GM19238 (cell line): ENCODE results near the gene SERPINF2.
"Not testable (repeated sequence)": the region's sequence is repeated elsewhere in the genome, so short reads cannot be mapped to it uniquely, and the experiment has no call there.

Experiments
- DNase-seq: peaks from one replicate; pipeline ENCODE4 v3.0.0; 2011; ENCODE audit warnings: low spot score; ENCODE audit not compliant: insufficient read length

Gene SERPINF2

GRCh38 chr17:1742371-1743087 is at the start of gene SERPINF2:
SERPINF2 (plus strand) TSS chr17:1742871; CDS start chr17:1744996, 2,125 bp downstream.
- DNase-seq, result no peak

GRCh38 chr17:1693339-1693738 is 49.3 kb upstream of the SERPINF2 start:
- DNase-seq, result no peak

GRCh38 chr17:1695365-1695764 is 47.3 kb upstream of the SERPINF2 start:
- DNase-seq, result no peak

GRCh38 chr17:1697681-1698080 is 45.0 kb upstream of the SERPINF2 start:
- no peak for DNase-seq

GRCh38 chr17:1699891-1700290 is 42.8 kb upstream of the SERPINF2 start:
- DNase-seq, result not testable (repeated sequence)

GRCh38 chr17:1703063-1703462 is 39.6 kb upstream of the SERPINF2 start:
- no peak for DNase-seq

- no peak for DNase-seq
These were observed 37.7 kb upstream of the SERPINF2 start for GRCh38 chr17:1705004-1705403.

GRCh38 chr17:1707107-1707506 is 35.6 kb upstream of the SERPINF2 start:
- no peak for DNase-seq

GRCh38 chr17:1708791-1709346 is 33.8 kb upstream of the SERPINF2 start:
- not testable (repeated sequence) for DNase-seq

GRCh38 chr17:1709403-1709951 is 33.2 kb upstream of the SERPINF2 start:
- DNase-seq, result no peak

GRCh38 chr17:1709971-1710806 is 32.5 kb upstream of the SERPINF2 start, which contains the start of gene TLCD2:
TLCD2 (minus strand) TSS chr17:1710377; CDS start chr17:1710242, 135 bp downstream.
- DNase-seq, result no peak

GRCh38 chr17:1710807-1711553 is 31.7 kb upstream of the SERPINF2 start:
- DNase-seq, result no peak

- DNase-seq, result no peak
These were observed 30.9 kb upstream of the SERPINF2 start for GRCh38 chr17:1711804-1712203.

- DNase-seq, result no peak
These were observed 30.4 kb upstream of the SERPINF2 start for GRCh38 chr17:1712271-1712670.

GRCh38 chr17:1713160-1713877 is 29.4 kb upstream of the SERPINF2 start:
- DNase-seq, result no peak

- no peak for DNase-seq
These were observed 28.7 kb upstream of the SERPINF2 start for GRCh38 chr17:1713878-1714426.

- no peak for DNase-seq
These were observed 28.2 kb upstream of the SERPINF2 start for GRCh38 chr17:1714427-1714979.

GRCh38 chr17:1714980-1715802 is 27.5 kb upstream of the SERPINF2 start:
- no peak for DNase-seq

GRCh38 chr17:1715803-1716075 is 26.9 kb upstream of the SERPINF2 start:
- no peak for DNase-seq
